GM12891 (cell line): ENCODE measurements around the gene FOXB2.

ENCODE experiments used
- DNase-seq: peaks from one replicate; pipeline ENCODE4 v3.0.0; 2011; ENCODE audit warnings: low spot score; ENCODE audit not compliant: insufficient read length
- FAIRE-seq: peaks from 2 replicates; lab custom pipeline; 2011; peaks lifted over from hg19 to GRCh38; lab: Jason Lieb, UNC
- PAX5 ChIP-seq: IDR thresholded peaks from 2 replicates; pipeline ENCODE4 v1.6.1; 2011; ENCODE audit warnings: low read length, moderate library complexity, mild to moderate bottlenecking; ENCODE audit not compliant: insufficient read depth, severe bottlenecking
- POLR2A ChIP-seq: IDR thresholded peaks from 2 replicates; pipeline ENCODE4 v1.6.1; 2011; ENCODE audit warnings: low read depth, low read length, control low read depth
- POLR2AphosphoS5 ChIP-seq: IDR thresholded peaks from 2 replicates; pipeline ENCODE4 v1.6.1; 2011; ENCODE audit warnings: low read depth, low read length, control low read depth
- POU2F2 ChIP-seq: IDR thresholded peaks from 2 replicates; pipeline ENCODE4 v1.6.1; 2011; ENCODE audit warnings: low read depth, mild to moderate bottlenecking, control low read depth, low read length, moderate library complexity
- SPI1 ChIP-seq: IDR thresholded peaks from 2 replicates; pipeline ENCODE4 v1.6.1; 2011; ENCODE audit warnings: low read depth, low read length, control low read depth
- TAF1 ChIP-seq: IDR thresholded peaks from 2 replicates; pipeline ENCODE4 v1.6.1; 2011; ENCODE audit warnings: low read depth, low read length, control low read depth

The FOXB2 gene

GRCh38 chr9:77063645-77064285 lies 44.3 kb downstream of the FOXB2 start:
- FAIRE-seq (no peak), DNase-seq (no peak)
- TF ChIP-seq POLR2AphosphoS5 (no peak), POU2F2 (no peak), TAF1 (no peak), POLR2A (no peak), SPI1 (no peak), PAX5 (no peak)

- TF ChIP-seq PAX5: no peak
- FAIRE-seq (no peak), DNase-seq (no peak)
Observed at GRCh38 chr9:77066388-77066787, 46.9 kb downstream of the FOXB2 start.
